Stimulated activated CD8-positive, alpha-beta memory T cell treated with anti-CD3 and anti-CD28 coated beads, Interleukin-12 subunit alpha, Interleukin-12 subunit beta, amount 100 ng/mL, for 24 hours (primary cell): Measurements from ENCODE around the gene RGS19.

Experiments used
- DNase-seq: peaks from one replicate; pipeline ENCODE4 v3.0.0-alpha.2; 2020; ENCODE audit errors: extremely low read depth

The RGS19 gene

GRCh38 chr20:64035066-64035932 lies 44.0 kb downstream of the RGS19 start:
- no peak for DNase-seq

- no peak for DNase-seq
These were observed 45.3 kb downstream of the RGS19 start for GRCh38 chr20:64033981-64034493.

GRCh38 chr20:64032706-64033624 lies 46.4 kb downstream of the RGS19 start:
- no peak for DNase-seq

GRCh38 chr20:64031822-64032314 lies 47.5 kb downstream of the RGS19 start:
- DNase-seq, result no peak

GRCh38 chr20:64030371-64031134 lies 48.8 kb downstream of the RGS19 start:
- DNase-seq, result no peak

- DNase-seq, result no peak
These were observed 49.8 kb downstream of the RGS19 start for GRCh38 chr20:64029293-64030117.

- no peak for DNase-seq
These were observed 51.2 kb downstream of the RGS19 start for GRCh38 chr20:64027981-64028685.

GRCh38 chr20:64025826-64026412 lies 53.4 kb downstream of the RGS19 start:
- DNase-seq, result no peak

GRCh38 chr20:64025101-64025825 lies 54.1 kb downstream of the RGS19 start:
- DNase-seq, result no peak

- no peak for DNase-seq
These were observed 55.0 kb downstream of the RGS19 start for GRCh38 chr20:64024141-64024990.

- no peak for DNase-seq
These were observed 55.8 kb downstream of the RGS19 start for GRCh38 chr20:64023361-64024140.
